GM19372 (cell line): ENCODE measurements around the gene NRP1.

ENCODE experiments used
- ATAC-seq: cut with Tn5 transposase; IDR thresholded peaks from one replicate; pipeline ENCODE4 v1.9.1; 2021; ENCODE audit warnings: mild to moderate bottlenecking, low read depth, moderate library complexity; ENCODE audit not compliant: unreplicated experiment

The NRP1 gene

DNA sequence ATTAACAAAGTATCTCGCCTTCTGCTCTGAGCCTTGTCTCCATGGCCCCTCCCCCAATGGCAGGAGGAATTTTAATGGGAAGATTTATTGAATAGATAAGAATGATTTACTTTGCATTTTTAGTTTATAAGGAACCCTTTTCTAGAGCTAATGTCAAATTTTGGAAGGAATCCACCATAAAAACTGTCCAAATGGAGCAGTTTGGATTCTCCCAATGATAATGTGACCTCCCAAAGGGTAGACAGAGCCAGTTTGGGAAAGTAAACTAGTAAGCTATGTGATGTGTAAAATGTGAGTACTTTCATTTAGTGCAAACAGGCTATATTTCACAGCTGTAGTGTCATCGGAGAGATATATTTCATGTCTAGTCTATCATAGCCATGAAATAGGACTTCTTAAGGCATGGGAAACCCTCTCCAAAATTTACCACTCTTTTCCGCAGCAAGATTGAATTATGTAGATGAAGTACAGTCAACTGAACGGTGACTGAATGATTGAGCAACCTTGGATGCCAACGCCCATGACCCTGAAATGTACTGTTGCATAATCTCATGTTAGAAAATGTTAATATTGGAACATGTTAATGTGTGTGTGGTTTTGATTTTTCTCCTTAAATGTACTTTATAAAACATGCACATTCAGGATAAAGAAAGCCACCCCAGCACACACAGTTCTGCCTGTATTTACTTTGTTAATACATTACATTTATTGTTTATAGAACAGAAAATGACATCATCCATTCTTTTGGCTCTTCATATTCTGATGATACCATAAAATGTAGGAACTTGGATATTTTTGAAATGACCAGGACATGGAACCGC, 140.6 kb downstream of the NRP1 start:
- ATAC-seq: no peak

DNA sequence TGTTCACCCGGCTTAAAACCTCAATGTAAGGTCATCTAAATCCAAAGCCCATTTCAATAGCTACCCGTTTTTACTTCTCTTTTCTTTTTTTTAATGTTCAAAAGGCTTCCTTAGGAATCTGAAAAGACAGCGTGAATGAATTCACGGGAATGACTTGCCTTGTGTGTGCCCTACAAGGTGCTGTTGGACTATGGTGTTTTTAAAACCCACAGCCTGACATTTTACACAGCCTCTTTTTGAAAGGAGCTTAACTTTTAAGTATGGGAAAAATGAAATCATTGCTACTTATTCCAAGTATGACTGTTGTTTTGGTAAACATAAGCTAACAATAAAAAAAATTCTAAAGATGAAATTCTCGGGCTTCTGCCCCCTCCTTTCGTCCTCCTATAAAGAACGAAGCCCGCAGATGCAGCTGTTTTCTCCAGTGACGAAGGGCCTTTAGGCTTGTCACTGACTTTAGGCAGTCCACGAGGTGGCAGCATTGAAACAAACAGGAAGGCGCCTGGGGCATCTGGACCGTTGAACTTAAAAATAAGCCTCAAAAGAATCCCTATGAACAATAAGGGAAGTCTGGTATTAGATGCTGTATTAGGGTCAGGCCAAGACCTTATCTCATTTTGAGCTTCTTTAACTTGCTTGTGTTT, 141.3 kb downstream of the NRP1 start:
- peak; percentile 90 for ATAC-seq

DNA sequence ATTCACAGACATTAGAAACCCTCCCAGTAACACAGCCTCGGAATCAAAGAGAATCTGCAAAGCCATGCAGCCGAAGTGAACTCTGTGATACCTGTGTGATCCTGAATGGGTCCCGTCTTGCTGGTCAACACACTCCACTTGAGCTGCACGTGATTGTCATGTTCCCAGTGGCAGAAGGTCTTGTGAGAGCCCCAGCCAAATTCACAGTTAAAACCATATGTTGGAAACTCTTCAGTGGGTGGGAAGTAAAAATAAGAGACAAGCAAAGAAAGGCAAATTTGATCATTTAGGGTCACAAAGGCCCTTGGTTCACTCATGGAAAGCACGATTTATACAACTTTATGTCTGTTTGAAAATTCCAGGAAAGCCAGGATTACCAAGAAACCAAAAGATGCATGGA, 142.3 kb downstream of the NRP1 start:
- no peak for ATAC-seq

DNA sequence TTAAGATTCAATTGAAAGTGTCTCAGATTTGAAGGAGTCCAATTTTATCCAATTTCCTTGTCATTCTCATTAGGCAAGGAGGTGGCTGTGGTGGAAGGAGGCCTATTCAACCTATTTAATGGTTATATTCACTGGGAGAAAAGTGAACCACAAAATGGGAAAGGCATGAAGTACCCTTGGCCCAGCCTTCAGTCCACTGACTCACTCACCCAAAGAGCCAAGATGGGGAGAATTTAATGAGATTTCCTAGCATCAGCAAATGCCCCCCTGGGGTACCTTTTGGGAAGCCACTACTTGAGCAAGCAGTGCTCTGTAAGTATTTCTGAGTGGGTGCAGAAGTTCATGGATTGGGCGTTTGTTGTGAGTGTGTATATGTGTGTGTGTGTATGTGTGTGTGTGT, 144.1 kb downstream of the NRP1 start:
- ATAC-seq: no peak

DNA sequence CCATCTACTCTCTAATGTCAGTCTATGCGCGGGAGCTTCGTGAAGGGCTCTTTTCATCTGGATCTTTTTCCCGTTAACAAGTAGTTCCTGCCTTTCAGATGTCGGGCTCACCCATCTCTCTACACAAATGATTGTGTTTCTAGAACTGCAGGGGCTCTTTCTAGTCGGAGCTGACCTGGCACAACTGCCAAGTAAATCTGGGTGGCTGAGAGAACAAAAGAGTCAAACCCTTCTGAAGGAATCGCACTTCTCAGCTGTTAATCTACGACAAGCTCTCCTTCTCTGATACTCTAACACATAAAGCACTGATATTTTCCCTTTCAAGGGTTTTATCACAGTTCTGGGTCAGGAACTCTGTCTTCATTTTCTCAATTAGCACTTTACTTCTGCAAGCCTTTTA, 144.7 kb downstream of the NRP1 start:
- no peak for ATAC-seq

DNA sequence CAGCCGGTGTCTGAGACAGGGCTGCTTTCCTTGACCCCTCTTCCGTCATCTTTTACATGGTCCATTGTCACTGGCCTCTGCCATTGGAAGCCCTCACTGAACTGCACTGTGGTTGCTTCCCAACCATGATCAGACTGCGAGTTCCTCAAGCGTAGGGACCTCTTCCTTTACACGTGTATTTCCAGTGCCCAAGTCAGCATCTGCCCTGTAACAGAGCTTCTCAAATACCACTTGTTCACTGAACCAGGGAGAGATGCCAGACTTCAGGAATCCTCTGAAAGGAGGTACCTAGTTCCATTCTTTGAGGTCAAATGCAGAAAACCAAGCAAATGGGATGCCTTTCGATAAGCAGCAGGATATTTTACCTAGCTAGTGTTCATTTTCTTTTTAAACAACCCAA, 145.1 kb downstream of the NRP1 start:
- no peak for ATAC-seq

DNA sequence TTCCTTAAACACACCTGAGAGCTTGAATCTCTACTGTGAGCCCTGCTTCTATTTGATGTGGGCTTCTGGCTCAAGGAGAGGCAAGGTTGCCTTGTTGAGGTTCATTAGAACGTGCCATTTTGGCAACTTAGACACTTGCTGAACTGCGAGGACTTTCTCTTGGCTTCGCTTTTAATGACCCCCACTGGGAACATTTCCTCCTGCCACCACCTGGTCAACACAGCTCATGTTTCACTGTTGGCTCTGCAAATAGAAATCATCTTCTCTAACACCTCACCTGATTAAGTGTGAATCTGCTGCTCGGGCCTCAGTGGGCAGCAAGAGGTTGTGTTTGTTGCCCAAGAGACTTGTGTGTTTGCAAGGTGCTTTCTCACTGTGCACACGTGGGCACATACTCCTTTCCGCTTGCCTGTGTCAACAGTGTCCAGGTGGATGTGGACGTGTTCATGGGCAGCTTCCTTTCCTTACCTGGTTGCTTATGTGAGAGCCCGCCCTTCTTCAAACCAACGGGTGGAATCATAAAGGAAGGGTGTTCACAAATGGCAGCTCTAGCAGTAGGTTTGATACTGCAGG, 147.0 kb downstream of the NRP1 start:
- ATAC-seq: no peak

DNA sequence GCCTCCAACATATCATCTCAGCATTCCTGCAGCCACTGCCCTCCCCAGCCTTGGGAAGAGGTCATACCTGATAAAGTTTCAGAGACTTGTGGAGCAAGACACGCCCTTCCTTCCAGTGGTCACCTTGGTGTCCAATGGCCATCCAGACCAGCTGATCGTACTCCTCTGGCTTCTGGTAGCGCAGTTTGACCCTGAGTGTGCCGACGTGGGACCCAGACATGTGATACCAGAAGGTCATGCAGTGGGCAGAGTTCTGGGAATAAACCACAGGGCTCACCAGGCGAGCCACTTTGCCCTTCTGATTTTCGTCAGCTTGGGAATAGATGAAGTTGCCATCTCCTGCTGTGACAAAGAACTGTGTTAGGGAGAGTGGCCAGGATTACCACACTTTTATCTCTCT, 148.3 kb downstream of the NRP1 start:
- ATAC-seq: no peak

DNA sequence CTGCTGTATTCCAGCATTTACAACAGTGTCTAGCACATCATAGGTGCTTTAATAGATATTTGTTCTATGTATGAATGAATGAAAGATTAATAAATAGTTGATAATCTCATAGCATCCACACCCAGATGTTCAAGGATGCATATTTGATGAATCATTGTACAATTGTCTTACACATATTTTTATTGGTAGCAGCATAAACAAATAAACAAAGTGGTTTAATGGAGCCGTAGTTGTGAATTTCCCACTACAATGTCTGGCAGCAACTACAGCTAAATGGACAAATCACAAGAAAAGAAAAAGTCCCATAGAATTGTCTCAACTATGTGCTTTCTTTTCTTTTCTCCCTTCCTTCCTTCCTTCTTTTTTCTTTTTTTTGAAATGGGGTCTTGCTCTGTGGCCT, 150.8 kb downstream of the NRP1 start:
- ATAC-seq: no peak

DNA sequence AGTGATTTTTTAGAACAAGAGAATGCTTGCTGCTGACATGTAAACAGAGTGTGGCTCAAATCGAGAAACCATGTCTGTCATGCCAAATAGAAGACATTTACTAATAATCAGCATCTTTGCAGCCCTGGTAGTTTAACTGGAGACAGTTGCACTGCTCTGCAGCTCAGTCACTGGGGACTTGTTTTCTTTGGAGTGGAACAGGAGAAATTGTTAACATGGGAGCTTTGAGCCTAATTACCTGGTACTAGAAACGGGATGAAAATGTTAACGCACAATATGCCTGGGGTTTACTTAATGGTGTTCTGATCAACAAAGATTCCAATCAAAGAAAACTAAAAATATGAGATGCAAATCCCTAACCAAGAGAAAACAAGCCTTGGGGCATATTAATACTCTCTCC, 153.5 kb downstream of the NRP1 start:
- ATAC-seq: no peak

DNA sequence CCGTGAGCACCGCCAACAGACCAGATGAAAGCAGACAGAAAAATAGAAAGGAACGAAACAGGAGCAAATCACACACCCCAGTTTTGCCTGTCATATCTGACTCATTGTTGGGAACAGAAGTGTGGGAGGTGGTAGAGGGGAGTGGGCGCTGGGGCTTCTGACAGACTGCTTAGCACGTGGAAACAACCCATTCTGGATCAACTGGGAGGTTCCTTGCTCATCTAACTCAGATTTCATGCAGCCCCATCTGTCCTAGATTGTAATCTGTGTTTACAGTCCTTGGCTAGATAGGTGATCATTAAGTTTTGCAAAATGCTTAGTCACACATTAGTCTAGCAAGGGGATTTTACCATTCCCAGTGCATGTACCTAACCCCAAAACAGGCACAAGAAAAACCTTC, 154.1 kb downstream of the NRP1 start:
- no peak for ATAC-seq

DNA sequence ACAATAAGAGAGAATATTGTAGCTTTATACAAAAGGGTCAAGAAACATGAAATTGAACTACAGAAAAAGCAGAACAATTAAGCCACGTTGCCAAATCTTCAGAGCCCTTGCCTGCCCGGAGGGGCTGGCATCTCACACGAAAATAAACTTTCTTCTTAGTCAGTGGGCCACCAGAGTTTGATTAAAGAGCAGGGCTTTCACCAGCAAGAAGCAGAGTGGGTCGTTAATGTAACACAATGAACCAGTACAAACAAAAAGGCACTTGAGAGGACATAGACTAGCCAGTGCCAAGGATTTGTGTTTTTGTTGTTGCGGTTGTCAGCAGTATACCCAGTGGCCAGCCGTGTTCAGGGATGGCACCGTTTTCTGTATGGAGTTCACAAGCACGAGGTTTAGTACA, 155.4 kb downstream of the NRP1 start:
- no peak for ATAC-seq

DNA sequence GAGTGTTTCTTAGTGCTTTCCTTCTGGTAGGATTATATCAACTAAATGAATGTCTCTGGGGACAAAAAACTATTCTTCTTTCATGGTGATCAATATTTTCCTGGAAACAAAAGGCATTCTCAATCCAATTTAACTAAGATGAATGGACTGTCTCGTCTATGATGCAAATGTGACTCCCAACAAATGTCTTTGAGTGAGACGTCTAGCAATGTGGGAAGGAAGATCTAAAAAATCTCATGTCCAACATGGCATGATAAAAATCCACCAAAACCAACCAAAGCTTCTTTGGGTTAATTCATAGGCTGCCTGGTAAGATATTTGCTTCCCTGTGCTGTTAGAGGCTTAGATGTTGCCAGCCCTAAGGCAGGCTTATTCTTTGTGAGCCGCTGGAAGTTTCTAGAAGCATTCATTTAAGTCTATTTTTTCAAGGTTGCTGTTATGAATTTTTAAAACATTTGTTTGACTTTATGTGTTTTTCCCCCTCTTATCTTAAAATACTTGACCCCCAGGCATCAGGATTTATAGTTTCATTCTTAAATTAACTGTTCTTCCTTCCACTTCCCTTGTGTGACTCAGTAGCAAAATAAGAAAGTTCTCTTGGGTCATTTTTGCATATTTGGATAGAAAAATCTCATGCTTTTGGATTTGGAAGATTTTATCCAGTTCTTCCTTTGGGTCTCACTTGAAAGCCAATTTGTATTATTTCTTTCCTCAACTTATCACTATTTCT, 156.3 kb downstream of the NRP1 start:
- no peak for ATAC-seq

DNA sequence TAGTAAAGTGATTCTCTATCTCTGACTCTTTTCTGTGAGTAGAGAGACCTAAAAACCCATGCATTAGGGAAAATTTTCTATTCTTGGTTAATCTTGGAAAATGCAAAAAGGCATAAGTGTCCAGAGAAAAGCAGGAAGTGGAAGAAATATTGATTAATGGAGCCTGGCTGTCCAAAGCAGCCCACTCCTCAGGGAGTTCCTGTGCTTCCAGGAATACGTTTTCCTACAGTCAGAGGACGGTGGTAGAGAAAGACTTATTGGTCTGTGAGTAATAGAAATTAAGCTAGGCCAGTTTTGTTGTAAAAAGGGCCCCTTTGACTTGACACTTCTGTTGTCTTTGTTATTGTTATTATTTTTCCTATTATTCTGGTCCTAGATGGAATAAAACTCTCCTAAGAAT, 157.8 kb downstream of the NRP1 start:
- ATAC-seq: no peak

DNA sequence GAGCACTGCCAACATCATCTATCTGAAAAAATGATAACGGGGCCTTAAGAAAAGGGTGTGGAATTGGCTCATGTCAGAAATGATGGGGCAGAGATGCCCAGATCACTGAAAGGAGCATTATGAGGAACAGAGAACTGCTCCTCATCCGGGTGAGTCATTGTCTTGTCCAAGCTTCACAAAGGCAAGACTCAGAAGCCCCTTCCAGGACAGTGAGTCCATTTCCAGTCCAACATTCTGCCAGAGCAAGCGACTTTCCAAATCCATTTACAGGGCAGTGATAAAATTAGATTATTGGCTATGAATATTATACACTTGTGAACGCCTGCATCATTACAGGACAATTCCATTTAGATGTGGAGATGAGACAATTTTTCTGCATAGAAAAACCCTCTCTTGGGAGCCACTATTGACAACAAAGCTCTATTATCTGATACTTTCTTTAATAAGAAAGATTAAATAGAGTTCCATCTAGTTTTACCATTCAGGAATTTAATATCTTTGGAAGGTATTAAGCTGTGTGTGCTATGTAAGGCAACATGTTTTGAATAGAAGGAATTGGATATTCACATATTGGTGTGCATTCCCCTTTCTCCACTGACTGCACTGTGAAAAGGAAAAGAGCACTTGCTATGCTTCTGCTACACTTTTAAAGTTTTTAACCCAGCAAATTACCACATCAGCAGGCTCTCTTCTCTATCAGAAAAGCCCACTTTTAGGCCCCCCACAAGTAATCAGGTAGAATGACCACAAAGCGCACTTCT, 159.6 kb downstream of the NRP1 start:
- ATAC-seq: no peak

DNA sequence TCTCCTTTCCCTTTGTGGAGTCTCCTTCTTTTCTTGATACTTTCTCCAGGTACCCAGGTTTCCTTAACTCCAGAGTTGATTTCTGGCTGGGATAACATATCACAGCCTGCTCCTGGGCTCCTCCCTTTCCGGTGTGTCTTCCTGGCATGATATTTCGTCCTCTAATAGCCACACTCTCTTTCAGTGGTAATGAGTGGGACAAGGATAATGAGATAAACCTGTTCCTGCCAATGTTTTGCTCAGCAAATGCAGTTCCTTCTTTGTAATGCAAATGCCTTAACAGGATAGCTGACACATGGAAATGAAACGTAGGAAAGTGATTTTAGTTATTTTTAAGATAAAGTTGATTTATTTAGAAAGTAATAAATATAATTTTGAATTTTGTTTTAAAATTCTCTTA, 168.6 kb downstream of the NRP1 start:
- ATAC-seq: no peak

DNA sequence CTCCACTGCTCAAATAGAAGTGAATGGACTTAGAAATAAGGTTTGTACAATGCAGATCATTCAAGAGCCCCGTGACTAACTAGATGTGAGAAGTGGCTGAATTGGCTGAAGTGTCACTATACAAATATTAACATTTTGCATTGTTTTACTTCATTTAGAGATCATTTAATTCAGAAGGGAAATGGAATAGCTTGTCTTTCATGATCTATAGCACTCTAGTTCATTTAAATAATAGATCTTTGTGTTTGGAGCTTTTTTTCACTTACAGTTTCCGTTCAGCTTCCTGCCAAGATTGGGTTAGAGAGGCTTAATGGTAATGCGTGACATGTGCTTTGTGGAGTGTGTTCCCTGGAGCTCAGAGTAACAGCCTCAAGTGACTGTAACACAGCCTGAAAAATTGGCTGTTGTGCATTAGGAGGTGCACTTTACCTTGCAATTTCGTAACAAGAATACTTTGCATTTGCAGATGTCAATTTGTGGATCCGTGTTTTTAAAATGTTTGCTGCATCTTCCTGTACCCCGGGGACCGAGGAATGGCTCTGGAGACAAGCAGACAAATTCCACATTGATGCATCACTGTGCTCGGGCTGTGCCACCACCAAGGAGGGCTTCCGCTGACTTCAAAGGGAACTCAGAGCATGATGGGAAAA, 170.3 kb downstream of the NRP1 start:
- no peak for ATAC-seq

DNA sequence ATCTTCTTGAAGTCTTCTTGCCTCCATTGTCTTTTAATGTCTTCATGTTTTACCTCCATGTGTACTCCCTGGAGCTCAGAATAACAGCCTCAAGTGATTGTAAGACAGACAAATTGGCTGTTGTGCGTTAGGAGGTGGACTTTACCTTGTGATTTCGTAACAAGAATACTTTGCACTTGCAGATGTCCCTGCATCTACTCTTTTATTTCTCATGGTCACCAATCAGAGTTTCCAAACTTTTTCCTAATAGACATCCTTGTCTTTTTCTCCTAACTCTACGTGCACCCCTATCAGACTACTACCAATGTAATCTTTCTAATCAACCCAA, 172.3 kb downstream of the NRP1 start:
- no peak for ATAC-seq

DNA sequence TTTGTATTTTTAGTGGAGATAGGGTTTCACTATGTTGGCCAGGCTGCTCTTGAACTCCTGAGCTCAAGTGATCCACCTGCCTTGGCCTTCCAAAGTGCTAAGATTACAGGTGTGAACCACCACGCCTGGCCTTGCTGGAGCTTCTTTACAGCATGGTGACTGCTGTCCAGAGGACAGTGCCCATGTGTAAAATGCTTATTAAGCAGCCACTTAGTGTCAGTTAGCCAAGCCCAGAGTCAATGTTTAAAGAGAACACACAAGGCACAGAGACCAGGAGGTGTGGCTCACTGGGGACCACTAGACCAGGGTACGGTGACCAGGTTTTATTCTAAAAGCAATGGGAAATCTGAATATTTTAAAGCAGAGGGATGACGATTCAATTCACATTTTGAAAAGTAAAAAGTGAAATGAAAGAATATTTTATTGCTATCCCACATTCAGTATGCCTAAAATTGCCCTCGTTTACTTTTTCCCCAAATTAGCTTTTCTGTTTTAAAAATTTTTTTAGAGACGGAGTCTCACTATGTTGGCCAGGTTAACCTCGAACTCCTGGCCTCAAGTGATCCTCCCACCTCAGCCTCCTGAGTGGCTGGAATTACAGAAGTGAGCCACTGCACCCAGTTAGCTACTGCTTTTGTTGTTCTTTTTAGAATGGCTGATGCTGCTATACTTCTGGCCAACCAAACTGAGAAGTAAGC, 172.8 kb downstream of the NRP1 start:
- no peak for ATAC-seq

DNA sequence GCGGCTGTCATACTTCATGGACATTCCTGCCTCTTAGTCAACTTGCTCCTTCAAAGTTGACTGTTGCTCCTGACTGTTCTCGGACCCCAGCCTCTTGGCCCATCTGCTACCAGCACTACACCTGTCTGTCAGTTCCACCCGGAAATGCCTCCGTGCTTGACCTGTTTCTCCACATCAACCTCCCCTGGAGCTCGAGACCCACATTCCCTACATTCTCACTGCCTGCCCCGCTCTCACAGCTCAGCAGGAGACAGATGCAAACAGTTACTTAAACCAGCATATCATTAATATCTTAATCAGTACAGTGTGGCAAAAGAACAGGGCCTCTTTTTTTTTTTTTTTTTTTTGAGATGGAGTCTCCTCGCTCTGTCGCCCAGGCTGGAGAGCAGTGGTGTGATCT, 174.3 kb downstream of the NRP1 start:
- no peak for ATAC-seq
